ENCODE data around the gene PPP1R3G. TPM values are rescaled to one million over a fixed set of nuclear protein-coding genes. Genes with fewer than 3 reads are reported as not detected.

Gene PPP1R3G
- total and polyA plus RNA-seq, 2 of the 13 experiments (the other 11 are each of a cell fraction or from before 2014, with no cell fraction given): 1.2 to 1.3 TPM

DNA sequence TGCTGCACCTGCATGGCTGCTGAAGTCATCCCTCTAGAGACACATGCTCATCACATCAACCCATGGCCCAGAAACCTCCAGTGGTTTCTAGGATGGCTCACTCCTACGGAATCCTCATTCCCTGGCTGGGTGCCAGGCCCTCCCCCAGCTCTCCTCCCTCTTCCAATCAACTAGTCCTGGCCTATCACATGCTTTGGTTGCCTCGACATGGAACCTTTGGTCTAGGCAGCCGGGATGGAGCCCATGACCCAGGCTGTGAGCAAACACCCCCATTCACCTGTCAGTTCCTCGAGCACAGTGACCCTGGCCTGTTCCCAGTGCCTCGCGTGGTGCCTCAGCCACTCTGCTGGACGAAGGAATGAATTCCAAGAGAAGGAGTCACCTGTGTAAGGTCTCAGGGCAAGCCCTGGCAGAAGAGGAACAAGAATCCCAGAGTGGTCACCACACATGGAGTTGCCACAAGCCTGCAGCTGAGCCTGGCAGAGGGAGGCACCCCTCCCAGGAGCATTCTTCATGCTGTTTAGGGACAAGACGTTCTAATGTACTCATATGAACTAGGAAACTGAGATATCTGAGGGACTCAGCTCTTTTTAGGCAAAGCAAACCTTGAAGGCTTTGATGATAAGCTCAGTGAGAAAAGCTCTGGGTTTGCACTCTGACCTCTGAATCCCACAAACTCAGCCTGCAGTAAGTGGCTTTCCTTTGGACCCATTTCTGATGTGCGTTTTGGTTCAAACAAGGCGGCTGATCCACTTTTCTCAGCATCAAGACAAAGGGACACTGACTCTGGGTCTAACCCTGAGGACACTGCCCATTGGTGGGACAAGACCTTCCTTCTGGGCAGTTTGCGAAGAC is 40.2 kb downstream of the PPP1R3G start (continued):
- TF ChIP-seq HMGXB3 (CRISPR knock-in tag; IDR thresholded peaks at IDR 0.05; ENCODE audit: borderline replicate concordance) (no peak), ZNF234 (CRISPR knock-in tag; conservative IDR thresholded peaks at IDR 0.05) (no peak; the same call in 1 of the 2 replicates), ZNF598 (CRISPR knock-in tag; IDR thresholded peaks at IDR 0.05; ENCODE audit: borderline replicate concordance) (peak; percentile 35; the same call in 1 of the 2 replicates), ZNF331 (CRISPR knock-in tag; IDR thresholded peaks at IDR 0.05) (no peak), SP4 (CRISPR knock-in tag; IDR thresholded peaks at IDR 0.05) (no peak), ELF3 (CRISPR knock-in tag; IDR thresholded peaks at IDR 0.05) (no peak), ZNF44 (CRISPR knock-in tag; IDR thresholded peaks at IDR 0.05) (no peak), NR2F2 (IDR thresholded peaks at IDR 0.05; ENCODE audit: borderline replicate concordance, low read depth) (peak; percentile 29; the same call in 1 of the 2 replicates), ZNF570 (CRISPR knock-in tag; IDR thresholded peaks at IDR 0.05; ENCODE audit: borderline replicate concordance) (no peak), EHMT2 (IDR thresholded peaks at IDR 0.05; ENCODE audit: borderline replicate concordance, low read depth, low read length) (no peak), ZNF747 (CRISPR knock-in tag; IDR thresholded peaks at IDR 0.05; ENCODE audit: borderline replicate concordance) (no peak), ZNF772 (CRISPR knock-in tag; IDR thresholded peaks at IDR 0.05) (0 out of 2 replicates have a peak, but pooled peaks have one; percentile 62), HDAC1 (CRISPR knock-in tag; IDR thresholded peaks at IDR 0.05) (no peak), CEBPG (CRISPR knock-in tag; IDR thresholded peaks at IDR 0.05) (no peak)
- TF ChIP-seq, protein P1, sequence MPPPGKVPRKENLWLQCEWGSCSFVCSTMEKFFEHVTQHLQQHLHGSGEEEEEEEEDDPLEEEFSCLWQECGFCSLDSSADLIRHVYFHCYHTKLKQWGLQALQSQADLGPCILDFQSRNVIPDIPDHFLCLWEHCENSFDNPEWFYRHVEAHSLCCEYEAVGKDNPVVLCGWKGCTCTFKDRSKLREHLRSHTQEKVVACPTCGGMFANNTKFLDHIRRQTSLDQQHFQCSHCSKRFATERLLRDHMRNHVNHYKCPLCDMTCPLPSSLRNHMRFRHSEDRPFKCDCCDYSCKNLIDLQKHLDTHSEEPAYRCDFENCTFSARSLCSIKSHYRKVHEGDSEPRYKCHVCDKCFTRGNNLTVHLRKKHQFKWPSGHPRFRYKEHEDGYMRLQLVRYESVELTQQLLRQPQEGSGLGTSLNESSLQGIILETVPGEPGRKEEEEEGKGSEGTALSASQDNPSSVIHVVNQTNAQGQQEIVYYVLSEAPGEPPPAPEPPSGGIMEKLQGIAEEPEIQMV (CRISPR knock-in tag; IDR thresholded peaks at IDR 0.05; ENCODE audit: low read depth): no peak
- TF ChIP-seq, protein P2, sequence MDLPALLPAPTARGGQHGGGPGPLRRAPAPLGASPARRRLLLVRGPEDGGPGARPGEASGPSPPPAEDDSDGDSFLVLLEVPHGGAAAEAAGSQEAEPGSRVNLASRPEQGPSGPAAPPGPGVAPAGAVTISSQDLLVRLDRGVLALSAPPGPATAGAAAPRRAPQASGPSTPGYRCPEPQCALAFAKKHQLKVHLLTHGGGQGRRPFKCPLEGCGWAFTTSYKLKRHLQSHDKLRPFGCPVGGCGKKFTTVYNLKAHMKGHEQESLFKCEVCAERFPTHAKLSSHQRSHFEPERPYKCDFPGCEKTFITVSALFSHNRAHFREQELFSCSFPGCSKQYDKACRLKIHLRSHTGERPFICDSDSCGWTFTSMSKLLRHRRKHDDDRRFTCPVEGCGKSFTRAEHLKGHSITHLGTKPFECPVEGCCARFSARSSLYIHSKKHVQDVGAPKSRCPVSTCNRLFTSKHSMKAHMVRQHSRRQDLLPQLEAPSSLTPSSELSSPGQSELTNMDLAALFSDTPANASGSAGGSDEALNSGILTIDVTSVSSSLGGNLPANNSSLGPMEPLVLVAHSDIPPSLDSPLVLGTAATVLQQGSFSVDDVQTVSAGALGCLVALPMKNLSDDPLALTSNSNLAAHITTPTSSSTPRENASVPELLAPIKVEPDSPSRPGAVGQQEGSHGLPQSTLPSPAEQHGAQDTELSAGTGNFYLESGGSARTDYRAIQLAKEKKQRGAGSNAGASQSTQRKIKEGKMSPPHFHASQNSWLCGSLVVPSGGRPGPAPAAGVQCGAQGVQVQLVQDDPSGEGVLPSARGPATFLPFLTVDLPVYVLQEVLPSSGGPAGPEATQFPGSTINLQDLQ (CRISPR knock-in tag; IDR thresholded peaks at IDR 0.05): no peak
- TF ChIP-seq, protein P3, sequence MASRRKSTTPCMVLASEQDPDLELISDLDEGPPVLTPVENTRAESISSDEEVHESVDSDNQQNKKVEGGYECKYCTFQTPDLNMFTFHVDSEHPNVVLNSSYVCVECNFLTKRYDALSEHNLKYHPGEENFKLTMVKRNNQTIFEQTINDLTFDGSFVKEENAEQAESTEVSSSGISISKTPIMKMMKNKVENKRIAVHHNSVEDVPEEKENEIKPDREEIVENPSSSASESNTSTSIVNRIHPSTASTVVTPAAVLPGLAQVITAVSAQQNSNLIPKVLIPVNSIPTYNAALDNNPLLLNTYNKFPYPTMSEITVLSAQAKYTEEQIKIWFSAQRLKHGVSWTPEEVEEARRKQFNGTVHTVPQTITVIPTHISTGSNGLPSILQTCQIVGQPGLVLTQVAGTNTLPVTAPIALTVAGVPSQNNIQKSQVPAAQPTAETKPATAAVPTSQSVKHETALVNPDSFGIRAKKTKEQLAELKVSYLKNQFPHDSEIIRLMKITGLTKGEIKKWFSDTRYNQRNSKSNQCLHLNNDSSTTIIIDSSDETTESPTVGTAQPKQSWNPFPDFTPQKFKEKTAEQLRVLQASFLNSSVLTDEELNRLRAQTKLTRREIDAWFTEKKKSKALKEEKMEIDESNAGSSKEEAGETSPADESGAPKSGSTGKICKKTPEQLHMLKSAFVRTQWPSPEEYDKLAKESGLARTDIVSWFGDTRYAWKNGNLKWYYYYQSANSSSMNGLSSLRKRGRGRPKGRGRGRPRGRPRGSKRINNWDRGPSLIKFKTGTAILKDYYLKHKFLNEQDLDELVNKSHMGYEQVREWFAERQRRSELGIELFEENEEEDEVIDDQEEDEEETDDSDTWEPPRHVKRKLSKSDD (CRISPR knock-in tag; IDR thresholded peaks at IDR 0.05; ENCODE audit: low read depth): no peak
